ENCODE measurements around the gene MRPL9.
"Not testable (repeated sequence)": the region's sequence is repeated elsewhere in the genome, so short reads cannot be mapped to it uniquely, and the experiment has no call there.

Gene MRPL9

GRCh38 chr1:151783796-151784195, 20.5 kb upstream of the MRPL9 start:
- DNase-seq (ENCODE audit: low read depth in 3 of 3): no peak

GRCh38 chr1:151782741-151783140, 19.4 kb upstream of the MRPL9 start:
- no peak for DNase-seq (ENCODE audit: low read depth in 3 of 3)

- not testable (repeated sequence) for DNase-seq (ENCODE audit: low read depth in 3 of 3)
Measured at GRCh38 chr1:151782026-151782425, 18.7 kb upstream of the MRPL9 start.

- DNase-seq (ENCODE audit: low read depth in 3 of 3): not testable (repeated sequence)
Measured at GRCh38 chr1:151780736-151781135, 17.4 kb upstream of the MRPL9 start.

DNA sequence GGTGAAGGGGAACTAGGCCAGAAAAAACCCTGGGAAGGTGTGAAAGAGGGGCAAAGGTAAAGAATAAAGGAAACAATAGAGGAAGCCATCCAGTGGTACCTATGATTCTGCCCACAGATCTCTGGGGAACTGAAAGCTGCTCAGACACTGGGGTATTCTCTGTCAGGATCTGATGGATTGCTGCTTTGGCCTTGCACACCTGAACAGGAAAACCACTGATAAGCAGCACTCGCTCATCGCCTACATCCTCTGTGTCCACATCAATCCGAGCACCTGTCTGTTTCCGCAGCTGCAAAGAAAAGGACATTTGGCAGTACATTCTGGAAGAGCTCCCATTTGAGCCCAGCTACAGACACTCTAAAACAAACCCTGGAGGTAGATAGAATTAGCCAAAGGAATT, 16.6 kb upstream of the MRPL9 start:
- no peak for DNase-seq (ENCODE audit: low read depth in 3 of 3)

DNA sequence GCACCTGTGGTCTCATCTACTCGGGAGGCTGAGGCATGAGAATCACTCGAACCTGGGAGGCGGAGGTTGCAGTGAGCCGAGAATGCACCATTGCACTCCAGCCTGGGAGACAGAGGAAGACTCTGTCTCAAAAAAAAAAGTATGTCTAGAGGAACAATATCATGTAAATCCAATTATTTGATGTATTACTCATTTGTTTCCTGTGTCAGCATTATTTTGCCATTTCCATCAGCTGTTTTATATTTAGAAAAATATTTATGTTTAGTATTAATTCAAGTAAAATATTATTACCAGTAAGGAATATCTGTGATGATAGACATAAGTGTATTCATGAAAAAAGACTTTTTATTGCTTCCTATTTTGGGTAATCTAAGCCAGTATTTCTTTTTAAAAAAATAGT, 14.0 kb upstream of the MRPL9 start:
- DNase-seq (ENCODE audit: low read depth in 3 of 3): no peak

GRCh38 chr1:151776665-151777062, 13.4 kb upstream of the MRPL9 start:
- DNase-seq (ENCODE audit: low read depth in 3 of 3): no peak

- no peak for DNase-seq (ENCODE audit: low read depth in 3 of 3)
Measured at GRCh38 chr1:151775894-151776664, 12.8 kb upstream of the MRPL9 start.

DNA sequence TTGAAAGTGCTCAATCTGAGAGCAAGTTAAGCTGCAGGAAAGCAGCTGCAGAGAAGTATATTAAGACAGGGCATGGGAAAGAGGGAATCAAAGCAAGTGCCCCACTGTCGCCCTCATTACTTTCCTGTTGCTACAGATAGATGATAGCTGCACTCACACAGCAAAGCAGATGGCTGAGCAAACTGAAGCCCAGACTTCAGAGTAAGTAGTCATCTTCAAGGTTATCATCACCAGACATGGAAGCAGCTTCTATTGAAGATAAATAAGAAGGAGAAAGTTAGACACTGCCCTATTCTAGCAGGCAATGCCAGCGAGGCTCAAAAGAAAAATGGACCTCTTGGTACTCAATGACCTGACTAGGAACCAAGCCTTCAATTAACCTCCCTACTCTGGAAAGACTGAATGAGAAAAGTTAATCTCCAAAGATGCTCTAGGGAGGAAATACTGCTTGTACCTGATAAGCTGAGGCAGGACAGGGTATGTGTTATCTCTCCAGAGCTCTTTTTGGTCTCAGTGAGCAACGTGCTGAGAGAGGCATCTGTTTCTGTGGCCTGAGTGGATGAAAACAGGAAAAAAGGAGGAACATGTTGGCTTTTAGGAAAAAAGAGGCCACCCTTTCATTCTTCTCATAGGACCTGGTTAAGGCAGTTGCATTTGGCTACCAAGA, 11.1 kb upstream of the MRPL9 start:
- no peak for DNase-seq (ENCODE audit: low read depth in 3 of 3)

DNA sequence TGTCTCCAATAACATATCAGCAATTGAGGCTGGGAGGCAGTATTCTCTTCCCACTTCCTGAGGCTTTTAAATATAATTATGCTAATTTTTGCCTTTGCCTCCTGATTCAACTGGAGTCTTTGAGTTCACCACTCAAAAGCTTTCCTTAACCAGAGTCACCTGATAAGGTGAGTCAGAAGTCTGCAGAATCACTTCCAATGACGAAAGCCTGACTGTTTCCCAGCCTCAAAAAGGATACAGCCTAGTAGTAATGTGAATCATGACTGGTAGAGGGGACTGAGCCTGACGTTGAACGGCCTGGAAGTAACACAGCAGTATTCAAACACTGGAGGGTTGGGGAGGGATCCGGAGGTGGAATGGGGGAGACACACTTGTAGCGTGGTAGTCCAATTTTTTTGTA, 10.4 kb upstream of the MRPL9 start:
- DNase-seq (ENCODE audit: low read depth in 3 of 3): no peak

- not testable (repeated sequence) for DNase-seq (ENCODE audit: low read depth in 3 of 3)
Measured at GRCh38 chr1:151769270-151769669, 6.0 kb upstream of the MRPL9 start.

DNA sequence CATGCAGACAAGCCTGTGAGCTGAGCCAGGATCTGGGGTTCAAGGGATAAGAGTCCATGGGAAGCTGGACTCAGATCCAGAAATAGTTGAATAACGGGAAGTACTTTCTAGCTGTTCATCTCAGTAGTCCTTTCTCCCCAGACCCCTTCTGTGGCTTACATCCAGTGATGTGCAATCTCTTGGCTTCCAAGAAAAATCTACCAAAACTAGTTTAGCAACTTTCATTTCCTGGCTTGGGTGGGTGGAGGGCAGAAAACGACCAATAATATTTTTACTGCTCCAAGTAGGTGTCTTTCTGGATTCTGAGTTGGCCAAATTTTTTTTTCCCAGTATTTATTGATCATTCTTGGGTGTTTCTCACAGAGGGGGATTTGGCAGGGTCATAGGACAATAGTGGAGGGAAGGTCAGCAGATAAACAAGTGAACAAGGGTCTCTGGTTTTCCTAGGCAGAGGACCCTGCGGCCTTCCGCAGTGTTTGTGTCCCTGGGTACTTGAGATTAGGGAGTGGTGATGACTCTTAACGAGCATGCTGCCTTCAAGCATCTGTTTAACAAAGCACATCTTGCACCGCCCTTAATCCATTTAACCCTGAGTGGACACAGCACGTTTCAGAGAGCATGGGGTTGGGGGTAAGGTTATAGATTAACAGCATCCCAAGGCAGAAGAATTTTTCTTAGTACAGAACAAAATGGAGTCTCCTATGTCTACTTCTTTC, 5.2 kb upstream of the MRPL9 start:
- DNase-seq (ENCODE audit: low read depth in 3 of 3): not testable (repeated sequence)

DNA sequence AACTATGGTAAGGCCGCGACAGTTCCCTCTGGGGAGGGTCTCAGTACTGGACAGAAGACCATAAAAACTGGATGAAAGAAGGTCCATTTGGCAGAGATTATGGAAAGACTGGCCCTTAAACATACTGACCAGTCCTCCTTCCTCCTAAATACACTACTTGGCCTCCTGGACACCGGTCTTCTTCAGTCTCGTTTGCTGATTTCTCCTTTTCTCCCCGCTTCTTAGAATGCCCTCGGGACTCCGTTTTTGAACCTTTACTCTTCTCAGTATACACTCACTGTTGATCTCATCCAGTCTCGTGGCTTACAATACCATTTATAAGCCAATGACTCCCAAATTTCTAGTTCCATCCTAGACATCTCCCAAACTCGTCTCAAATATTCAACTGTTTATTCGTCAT, 694 bp upstream of the MRPL9 start:
- DNase-seq (ENCODE audit: low read depth in 3 of 3): no peak

- no peak for DNase-seq (ENCODE audit: low read depth in 3 of 3)
Measured at GRCh38 chr1:151760597-151761385, 2.5 kb downstream of the MRPL9 start.

DNA sequence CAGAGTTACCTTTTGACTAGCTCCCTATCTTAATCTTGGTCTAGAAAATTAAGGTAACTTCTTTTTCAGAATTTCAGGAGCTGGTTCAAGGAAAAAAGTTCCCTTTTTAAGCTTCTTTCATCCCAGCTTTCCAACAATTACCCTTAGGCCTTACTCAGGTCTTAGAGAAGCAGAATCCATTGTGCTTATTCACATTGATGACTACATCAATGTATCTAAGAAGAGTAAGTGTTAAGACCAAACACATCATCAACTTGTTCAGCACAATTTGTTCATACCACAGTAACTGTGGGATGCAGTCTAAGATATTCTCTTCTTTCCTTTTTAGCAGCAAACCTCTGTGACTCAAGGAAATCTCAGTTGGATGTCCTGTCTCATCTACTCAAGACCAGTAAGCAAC, 4.1 kb downstream of the MRPL9 start:
- DNase-seq (ENCODE audit: low read depth in 3 of 3): no peak

DNA sequence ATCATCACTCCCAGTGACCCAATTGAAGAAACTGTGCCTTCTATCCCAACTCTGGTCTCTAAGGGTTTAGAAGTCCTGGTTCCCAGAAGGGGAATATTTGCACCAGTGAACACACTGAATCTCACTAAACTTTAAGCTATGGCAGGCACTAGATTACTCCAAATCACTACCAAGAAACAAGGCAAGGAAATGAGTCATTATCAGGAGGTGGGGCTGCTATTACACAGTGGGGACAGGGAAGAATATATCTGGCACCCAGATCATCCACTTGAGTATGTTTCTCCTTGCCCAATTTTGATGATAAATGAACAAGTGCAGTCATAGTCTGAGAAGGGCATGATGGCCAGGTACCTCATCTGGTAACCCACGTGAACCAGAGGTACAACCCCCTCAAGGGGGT, 7.0 kb downstream of the MRPL9 start:
- DNase-seq (ENCODE audit: low read depth in 3 of 3): no peak

GRCh38 chr1:151741516-151741915, 21.8 kb downstream of the MRPL9 start:
- no peak for DNase-seq (ENCODE audit: low read depth in 3 of 3)

DNA sequence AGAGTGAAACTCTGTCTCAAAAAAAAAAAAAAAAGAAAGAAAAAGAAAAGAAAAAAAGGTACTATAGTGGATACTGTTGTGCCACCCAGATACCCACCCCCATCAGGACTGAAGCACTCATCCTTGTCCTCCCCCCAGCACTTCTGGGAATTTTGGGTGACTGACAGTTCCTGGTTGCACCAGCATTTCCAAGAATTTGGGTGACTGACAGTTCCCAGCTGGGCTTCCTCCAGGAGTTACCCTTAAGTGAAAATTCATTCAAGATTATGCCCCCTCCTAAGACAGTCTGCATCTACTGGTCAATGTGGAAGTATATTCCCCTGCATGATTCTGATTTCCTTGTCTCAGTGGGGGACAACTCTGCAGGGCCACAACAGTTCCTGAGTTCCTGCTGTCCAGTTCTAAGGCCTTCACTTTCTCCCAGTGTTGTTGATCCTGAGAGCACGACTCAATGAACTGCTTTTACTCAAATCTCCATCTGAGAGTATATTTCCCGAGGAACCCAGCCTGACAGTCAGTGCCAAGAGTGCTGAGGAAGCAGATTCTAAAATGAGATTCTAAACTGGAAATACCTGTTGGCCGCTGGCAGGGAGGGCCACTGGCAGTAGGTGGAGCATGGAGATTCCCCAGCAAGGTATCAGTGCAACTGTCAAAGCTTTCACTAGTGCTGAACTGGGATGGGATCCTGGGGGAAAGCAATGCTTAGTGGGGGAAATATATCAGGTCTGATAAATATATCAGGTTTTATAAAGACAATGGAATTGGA, 23.5 kb downstream of the MRPL9 start:
- DNase-seq (ENCODE audit: low read depth in 3 of 3): no peak

GRCh38 chr1:151737479-151737878, 25.8 kb downstream of the MRPL9 start:
- DNase-seq (ENCODE audit: low read depth in 3 of 3): no peak

DNA sequence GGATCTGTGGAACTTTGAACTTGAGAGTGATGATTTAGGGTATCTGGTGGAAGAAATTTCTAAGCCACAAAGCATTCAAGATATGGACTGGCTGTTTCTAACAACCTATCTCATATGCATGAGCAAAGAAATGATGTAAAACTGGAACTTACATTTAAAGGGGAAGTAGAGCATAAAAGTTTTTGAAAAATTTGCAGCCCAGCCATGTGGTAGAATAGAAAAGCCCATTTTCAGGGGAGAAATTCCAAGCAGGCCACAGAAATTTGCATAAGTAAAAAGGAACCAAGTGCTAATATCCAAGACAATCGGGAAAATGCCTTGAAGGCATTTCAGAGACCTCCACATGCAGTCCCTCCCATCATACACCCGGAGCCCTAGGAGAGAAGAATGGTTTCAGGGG, 26.3 kb downstream of the MRPL9 start:
- DNase-seq (ENCODE audit: low read depth in 3 of 3): no peak

DNA sequence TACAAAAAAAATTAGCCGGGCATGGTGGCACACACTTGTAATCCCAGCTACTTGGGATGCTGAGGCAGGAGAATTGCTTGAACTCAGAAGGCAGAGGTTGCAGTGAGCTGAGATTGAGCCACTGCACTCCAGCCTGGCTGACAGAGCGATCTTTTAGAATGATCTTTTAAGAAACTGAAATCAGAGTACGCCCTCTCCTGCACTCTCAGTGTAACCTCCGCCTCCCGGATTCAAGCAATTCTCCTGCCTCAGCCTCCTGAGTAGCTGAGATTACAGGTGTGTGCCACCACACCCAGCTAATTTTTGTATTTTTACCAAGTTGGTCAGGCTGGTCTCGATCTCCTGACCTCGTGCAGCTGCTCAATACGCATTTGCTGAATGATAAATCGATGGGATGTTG, 29.3 kb downstream of the MRPL9 start:
- not testable (repeated sequence) for DNase-seq (ENCODE audit: low read depth in 3 of 3)

Data from stimulated activated CD4-positive, alpha-beta T cell treated with anti-CD3 and anti-CD28 coated beads, TNF-alpha, amount 100 ng/mL, for 48 hours (primary cell).